GM19099 (cell line): ENCODE data around the gene COTL1.

Experiments
- POLR2A ChIP-seq: IDR thresholded peaks from 3 replicates; pipeline ENCODE4 v1.6.1; 2011; ENCODE audit warnings: low read depth; ENCODE audit not compliant: insufficient read length; ENCODE audit errors: extremely low read depth

Gene COTL1, protein sequence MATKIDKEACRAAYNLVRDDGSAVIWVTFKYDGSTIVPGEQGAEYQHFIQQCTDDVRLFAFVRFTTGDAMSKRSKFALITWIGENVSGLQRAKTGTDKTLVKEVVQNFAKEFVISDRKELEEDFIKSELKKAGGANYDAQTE

DNA sequence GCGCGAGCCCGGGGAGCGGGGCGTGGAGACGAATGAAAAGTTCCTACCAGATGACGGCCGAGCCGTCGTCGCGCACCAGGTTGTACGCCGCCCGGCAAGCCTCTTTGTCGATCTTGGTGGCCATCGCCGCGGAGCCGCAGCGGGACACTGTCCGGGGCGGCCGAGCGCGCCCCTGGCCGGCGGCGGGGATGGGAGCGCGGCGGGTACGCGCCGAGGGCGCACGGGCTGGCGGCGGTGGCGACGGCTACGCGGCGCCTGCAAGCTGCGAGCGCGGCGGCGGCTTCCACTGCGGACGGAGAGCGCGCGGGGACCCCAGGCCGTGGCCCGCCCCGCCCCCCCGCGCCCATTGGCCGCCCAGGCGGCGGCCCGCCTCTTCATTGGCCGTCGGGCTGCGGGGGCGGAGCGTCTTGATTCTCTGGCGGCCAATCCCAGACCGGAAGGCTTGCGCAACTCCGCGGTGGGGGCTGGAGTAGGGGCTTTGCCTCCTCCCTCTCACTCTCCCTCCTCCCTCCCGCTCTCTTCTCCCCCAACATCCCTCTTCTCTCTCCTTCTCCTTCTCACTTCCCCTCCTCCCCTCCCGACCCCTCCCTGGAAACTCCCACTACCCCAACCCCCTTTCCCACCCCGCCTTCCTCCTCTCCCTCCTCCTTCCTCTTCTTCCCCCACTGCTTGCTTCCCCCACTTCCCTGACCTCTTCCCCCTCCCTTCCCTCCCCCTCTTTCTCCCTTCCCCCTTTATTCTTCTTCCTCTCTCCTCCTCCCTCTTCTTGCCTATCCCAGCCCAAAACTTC, at the start of gene COTL1:
Gene COTL1, minus strand, starts transcription at position 288 of the 790 bp plus-strand sequence. Its CDS starts 164 bp downstream, at position 124.
- TF ChIP-seq POLR2A = peak; percentile 90

DNA sequence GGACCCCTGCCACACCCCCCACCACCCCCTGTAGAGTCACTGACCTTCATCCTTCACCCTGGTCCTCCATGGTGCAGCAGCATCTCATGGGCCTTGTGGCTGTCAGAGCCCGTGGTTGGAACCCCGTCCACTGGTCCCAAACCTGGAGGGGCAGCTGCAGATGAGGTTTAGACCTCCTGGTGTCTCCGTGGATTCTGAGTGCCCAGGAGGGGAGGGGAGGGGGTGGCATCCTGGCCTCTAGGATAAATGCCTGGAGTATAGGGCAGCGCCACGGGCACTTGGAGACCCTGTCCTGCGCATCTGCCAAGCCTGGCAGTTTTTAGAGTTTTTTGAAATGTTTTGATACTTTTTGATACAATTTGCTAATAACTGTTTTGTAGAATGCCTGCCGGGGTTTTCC, 48.0 kb upstream of the COTL1 start:
- TF ChIP-seq POLR2A = no peak

DNA sequence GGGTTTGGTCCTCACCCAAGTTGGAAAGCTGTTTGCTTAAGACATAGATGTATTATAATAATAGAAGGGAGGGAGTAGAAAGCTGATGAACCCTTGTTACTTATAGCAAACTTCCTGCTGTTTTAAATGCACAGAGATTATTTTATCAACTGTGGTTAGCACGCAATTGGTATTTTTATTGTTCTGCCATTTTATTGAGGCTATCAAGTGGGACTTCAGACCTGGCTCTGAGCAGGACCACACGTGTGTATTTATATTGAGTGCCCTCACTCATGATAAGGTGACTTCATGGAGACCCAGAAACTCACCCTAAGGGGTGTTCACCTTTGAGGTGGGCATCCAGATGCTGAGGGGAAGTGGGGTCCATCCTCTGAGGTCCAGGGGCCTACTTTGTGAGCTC, 47.5 kb upstream of the COTL1 start:
- TF ChIP-seq POLR2A = no peak

DNA sequence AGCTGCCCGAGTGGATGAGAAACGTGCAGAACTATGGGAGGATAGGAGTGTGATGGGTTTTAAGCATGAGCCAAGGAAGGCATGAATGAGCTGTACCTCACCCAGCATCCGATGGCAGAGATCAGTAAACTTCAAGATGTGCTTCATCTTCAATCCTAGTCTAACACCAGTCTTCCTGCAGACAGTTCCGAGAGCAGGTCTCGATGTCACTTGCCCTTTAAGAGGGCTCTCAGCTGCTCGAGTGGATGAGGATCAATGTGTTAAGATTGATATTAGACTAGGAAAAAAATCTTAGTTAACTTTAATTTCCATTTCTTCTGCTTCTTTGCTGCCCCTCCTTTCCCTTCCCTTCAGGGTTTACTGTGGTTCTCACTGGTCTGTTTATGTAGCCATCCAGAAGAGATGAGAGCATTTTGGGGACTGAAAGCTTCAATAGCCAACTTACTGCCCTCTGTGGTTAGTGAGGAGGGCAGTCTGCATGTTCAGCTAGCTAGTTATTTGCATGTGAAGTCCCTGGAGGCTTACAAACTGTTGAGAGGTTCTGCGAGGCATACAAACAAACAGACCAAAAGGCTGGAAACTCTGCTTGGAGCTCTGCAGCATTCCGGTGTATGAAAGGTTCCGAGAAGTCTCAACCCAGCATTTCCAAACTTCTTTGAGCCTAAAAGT, 45.7 kb upstream of the COTL1 start:
- no peak for TF ChIP-seq POLR2A

DNA sequence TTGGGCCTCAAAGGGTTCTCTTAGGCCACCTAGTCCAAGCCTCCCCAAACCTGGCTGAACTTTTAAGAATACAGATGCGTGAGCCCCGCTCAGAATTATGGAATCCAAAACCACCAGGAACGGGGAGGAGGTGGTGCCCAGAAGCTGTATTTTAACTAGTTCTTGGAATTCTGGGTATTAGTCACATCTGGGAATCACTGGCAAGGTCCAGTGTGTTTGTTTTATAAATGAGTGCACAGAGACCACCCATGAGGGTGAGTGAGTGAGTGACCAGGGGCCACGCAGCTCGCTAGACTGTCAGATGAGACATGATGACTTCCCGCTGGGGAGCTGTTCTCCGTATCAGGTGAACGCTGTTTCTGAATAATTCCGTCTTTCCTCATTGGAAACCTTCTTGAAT, 44.6 kb upstream of the COTL1 start:
- no peak for TF ChIP-seq POLR2A

DNA sequence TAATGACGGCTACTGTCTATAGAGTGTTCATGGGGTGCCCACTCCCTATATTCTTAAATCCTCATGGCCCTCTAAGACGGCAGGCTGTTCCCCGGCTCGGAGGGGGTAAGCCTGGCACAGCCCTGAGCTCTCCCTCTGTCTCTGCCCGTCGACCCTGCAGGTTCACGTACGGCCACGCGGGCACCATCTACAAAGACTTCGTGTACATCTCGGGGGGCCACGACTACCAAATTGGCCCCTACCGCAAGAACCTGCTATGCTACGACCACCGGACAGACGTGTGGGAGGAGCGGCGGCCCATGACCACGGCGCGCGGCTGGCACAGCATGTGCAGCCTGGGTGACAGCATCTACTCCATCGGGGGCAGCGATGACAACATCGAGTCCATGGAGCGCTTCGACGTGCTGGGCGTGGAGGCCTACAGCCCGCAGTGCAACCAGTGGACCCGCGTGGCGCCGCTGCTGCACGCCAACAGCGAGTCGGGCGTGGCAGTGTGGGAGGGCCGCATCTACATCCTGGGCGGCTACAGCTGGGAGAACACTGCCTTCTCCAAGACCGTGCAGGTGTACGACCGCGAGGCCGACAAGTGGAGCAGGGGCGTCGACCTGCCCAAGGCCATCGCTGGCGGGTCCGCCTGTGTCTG, 43.7 kb upstream of the COTL1 start:
- TF ChIP-seq POLR2A = no peak

DNA sequence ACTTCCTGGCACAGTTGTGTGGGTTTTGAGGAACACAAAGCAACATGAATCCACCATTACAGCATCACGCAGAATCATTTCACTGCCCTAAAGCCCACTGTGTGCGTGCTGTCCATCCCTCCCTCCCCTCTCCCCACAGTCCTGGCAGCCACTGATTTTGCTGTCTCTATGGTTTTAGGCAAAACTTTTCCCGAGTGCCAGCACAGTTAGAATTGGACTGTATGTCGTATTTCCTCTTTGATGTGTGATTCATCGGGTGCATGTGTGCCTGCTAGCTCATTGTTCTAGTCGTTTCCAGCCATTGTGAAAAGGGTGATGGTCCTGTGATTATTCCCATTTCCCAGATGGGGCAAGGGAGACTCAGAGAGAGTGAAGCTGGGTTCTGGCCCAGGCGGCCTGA, 43.1 kb upstream of the COTL1 start:
- TF ChIP-seq POLR2A = no peak

DNA sequence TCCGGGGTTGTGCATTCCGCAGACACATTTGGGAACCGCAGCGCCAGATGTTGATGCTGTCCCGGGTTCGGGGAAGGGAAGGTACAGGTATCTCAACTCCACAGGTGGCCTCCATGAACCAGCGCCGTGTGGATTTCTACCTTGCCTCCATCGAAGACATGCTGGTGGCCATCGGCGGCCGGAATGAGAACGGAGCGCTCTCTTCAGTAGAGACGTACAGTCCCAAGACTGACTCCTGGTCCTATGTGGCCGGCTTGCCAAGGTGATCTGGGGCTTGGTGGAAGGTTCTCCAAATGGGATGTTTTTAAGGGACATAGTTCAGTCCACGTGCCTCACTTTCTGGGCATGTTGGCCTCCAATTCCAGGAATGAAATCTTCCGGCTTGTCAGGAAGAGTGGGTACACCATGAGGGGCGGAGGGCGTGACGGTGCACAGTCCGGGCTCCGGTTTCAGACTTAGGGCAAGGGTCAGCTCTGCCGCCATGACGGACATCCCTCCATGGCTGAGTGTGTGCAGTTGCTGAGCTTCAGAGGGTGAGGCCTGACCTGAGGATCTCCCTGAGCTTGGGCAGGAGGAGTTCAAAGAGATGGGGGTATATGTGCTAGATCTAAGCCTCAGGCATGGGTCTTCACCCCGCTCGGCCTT, 41.9 kb upstream of the COTL1 start:
- no peak for TF ChIP-seq POLR2A

DNA sequence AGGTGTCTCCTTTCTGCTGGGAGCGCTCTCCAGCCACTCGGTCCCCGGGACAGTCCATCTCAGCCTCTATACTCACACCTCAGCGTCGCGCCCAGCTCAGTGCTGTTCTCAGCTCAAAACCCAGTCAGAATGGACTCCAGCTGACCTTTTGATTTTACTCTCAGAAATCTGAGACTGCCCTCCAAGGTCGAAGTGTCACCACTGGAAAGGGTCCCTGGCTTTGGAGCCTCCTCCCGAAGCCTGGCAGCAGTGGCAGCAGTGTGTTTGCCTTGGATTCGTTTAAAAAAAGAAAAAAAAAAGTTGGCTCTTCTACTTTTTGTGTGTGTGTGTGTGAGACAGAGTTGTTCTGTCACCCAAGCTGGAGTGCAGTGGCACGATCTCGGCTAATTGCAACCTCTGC, 40.8 kb upstream of the COTL1 start:
- TF ChIP-seq POLR2A = no peak

DNA sequence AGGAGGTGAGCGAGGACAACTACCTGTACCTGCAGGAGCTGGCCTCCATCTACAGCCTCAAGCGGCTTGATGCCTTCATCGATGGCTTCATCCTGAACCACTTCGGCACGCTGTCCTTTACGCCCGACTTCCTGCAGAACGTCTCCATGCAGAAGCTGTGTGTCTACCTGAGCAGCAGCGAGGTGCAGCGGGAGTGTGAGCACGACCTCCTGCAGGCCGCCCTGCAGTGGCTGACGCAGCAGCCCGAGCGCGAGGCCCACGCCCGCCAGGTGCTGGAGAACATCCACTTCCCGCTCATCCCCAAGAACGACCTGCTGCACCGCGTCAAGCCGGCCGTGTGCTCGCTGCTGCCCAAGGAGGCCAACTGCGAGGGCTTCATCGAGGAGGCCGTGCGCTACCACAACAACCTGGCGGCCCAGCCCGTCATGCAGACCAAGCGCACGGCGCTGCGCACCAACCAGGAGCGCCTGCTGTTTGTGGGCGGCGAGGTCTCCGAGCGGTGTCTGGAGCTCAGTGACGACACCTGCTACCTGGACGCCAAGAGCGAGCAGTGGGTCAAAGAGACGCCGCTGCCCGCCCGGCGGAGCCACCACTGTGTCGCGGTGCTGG, 39.5 kb upstream of the COTL1 start:
- no peak for TF ChIP-seq POLR2A

DNA sequence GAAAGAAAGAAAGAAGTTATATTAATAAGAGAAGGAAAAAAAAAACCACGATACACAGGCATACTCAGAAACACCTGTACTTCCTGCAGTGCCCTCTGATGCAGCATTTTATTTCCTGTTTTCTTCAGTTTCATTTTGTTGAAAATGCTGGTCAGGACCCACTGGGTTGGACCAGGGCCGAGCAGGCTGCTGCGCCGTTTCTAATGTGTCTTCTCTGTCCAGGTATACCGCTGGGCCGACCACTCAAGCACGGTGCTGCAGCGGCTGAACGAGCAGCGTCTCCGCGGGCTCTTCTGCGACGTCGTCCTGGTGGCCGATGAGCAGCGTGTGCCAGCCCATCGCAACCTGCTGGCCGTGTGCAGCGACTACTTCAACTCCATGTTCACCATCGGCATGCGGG, 38.8 kb upstream of the COTL1 start:
- TF ChIP-seq POLR2A = no peak

DNA sequence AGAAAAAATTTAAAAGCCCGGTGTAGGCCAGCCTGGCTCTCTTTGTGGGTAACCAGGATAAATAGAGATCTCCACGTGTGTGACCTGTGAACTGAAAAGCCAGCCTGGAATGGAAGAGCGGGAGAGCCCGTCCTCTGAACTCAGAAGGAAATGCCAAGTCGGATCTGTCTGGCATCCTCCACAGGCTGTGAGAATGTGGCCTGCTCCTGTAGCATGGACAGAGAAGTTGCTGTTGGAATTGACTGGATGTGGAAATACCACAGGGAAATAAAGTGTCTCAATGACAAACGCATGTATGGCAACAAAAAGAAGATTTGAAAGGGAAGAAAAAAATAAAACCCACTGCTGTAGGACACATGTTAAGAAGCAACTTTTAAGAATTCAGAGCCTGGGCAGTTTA, 37.1 kb upstream of the COTL1 start:
- TF ChIP-seq POLR2A = no peak

DNA sequence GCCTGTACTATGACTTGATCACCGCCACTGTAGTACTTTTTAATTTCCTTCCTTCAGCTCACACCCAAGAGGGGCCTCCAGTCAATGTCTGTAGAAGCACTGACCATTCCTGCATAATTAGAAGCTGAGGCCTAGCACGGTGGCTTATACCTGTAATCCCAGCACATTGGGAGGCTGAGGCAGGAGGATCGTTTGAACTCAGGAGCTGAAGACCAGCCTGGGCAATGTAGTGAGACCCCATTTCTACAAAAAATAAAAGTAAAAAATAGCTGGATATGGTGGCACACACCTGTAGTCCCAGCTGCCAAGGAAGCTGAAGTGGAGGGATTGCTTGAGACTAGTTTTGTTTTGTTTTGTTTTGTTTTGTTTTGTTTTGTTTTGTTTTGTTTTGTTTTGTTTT, 36.4 kb upstream of the COTL1 start:
- no peak for TF ChIP-seq POLR2A

DNA sequence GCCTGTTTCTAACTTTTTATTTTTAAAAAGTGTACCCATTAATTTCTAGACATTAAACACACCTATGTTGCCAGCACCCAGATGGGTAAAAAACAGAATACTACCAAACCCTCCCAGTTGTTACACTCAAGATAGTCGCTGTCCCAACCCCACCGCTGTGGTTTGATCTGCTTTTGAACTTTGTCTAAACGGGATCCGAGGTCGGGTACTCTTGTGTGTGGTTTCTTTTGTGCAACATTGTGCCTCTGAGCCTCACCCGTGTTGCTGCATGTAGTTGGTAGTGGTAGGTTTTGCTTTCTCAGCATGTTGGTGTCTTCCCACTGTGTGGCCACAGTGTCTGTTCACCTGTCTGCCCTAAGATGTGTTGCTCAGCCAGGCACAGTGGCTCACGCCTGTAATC, 34.7 kb upstream of the COTL1 start:
- no peak for TF ChIP-seq POLR2A

DNA sequence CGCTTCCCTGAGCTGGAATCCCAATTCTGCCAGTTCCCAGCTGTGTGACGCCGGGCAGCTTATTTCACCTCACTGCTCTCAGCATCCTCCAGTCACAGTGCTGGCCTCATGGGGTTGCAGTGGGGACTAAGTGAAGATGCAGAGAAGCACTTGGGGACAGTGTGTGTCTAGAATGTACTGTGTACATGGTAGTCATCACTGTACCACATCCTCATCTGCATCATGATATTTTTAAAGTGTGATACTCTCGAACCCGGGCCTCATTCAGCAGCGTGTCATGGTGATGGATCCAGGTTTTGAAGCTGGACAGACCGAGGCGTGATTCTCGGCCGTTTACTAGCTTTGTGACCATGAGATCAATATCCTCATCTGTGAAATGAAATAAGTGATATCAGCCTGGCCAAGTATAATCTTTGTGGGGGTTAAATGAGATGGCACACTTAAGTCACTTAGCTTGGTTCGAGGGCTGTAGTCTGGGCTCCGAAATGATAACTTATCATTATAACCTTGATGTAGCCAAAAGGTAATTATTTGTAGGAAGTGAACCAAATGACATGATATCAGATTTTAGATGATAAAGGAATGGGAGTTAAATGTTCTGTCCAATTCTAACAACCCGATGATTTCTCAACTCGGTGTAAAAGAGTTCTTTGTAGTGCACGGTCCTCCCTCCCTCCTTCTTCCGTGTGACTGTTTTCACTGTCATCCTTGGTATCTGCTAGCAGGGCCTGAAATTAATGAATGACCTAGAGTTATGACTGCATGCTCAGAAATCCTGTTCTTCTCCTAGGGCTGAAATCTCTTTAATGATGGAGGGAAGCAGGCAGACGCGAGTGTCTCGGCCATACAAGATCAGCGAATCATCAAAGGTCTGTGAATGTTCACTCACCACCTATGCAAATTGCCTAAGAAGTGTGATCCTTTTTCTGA, 32.4 kb upstream of the COTL1 start:
- TF ChIP-seq POLR2A = no peak

DNA sequence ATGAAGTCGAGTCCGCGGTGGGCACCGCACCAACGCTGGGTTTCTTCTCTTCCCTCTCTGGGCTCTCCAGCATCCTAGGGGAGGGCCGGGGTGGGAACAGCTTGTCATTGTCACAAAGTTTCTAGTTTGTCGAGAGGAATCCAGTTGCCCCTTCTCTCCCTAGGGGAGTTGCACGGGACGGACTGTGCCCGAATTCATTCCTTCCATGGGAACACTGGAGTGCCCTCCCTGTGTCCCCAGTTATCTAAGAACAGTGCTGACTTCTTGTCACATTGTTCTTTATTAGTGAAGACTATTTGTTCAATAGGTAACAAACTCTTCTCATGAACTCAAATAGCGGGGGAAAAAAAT, 31.6 kb upstream of the COTL1 start:
- TF ChIP-seq POLR2A = no peak
